Subcutaneous adipose tissue (tissue), 4 donors: ENCODE measurements around the gene RESP18. TPM values are rescaled to one million over a fixed set of nuclear protein-coding genes. Genes with fewer than 3 reads are reported as not detected.

Experiments used
- CTCF ChIP-seq: fragments of 450-650 bp; IDR thresholded peaks from one replicate; pipeline ENCODE4 v1.5.1; 2016; ENCODE audit warnings: low read depth, mild to moderate bottlenecking, control low read depth, antibody characterized with exemption, moderate library complexity
- total RNA-seq, 4 donors: library from RNA; depleted of rRNA; stranded (reverse); fragments of >200 nt; gene quantifications; one replicate each; pipeline ENCODE4 v1.1.0, GENCODE V29; 2016

RESP18 gene
- total RNA-seq, 4 donors from 2014 or later, result not detected

GRCh38 chr2:219284501-219285372 is 47.8 kb downstream of the RESP18 start:
- TF ChIP-seq CTCF, result no peak

- TF ChIP-seq CTCF, result no peak
These were observed 49.5 kb downstream of the RESP18 start for GRCh38 chr2:219282943-219283581.

- TF ChIP-seq CTCF, result no peak
These were observed 50.2 kb downstream of the RESP18 start for GRCh38 chr2:219282375-219282774.

GRCh38 chr2:219281588-219281987 is 51.0 kb downstream of the RESP18 start:
- TF ChIP-seq CTCF, result no peak

- TF ChIP-seq CTCF, result no peak
These were observed 51.9 kb downstream of the RESP18 start for GRCh38 chr2:219280651-219281050.

- no peak for TF ChIP-seq CTCF
These were observed 52.5 kb downstream of the RESP18 start for GRCh38 chr2:219279916-219280516.

GRCh38 chr2:219279151-219279915 is 53.2 kb downstream of the RESP18 start, which contains the start of gene DNAJB2:
Gene DNAJB2 (plus strand): TSS chr2:219279366. CDS start chr2:219279834, 468 bp downstream.
- no peak for TF ChIP-seq CTCF
